GM19397 (cell line): ENCODE data around the gene NUP133.

Experiments used
- ATAC-seq: cut with Tn5 transposase; IDR thresholded peaks from one replicate; pipeline ENCODE4 v1.9.1; 2021; ENCODE audit warnings: mild to moderate bottlenecking, moderate library complexity; ENCODE audit not compliant: unreplicated experiment

NUP133 gene

DNA sequence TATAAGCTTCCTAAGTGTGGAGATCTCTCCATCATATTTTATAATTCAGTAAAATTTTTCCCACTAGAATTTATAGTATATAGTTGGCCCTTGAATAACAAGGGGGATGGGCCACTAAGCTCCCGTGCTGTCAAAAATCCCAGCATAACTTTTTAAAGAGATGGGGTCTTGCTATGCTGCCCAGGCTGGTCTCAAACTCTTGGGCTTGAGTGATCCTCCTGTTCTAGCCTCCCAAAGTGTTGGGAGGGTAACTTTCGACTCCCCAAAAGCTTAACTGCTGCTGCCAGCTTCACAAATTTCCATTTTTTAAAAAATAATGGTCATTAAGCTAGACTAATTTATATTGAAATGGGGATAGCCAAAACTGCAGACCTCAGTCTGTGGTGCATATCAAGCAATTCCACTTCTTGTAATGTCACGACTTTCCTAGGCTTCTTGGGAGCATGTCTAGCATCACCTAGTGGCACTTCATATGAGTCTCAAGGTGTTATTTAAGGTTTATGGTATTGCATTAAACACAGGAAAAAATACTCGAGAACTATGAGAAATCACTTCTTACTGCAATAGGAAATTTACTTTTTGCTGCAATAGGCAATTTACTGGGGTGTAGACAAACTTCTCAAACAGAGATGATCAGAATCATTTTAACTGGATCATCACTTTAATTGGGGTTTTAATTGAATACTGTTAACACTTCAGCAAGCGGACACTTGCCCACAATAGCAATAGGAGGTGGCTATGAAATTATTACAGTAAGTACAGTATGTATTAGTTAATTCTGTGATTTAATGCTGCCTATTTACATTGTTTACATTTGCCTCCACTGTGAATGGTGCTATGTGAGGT, 55.0 kb downstream of the NUP133 start:
- no peak for ATAC-seq

DNA sequence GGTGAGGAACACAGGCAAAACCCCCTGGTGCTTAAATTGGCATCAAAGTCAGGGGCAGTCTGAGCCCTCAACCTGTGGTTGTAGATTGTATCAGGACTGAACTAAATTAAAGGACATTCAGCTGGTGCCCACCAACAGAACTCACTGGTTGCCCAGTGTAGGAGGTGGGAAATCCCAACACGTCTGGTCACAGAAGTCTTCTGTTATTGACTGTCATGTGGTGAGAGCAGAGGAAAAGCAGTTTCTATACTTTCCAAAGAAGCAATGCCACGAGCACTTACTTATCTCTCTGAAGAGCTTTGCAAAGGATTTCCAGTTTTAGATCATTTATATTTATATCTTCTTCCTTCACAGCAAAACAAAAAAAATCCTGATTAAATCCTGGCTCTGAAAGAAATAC, 59.3 kb downstream of the NUP133 start:
- ATAC-seq = no peak

DNA sequence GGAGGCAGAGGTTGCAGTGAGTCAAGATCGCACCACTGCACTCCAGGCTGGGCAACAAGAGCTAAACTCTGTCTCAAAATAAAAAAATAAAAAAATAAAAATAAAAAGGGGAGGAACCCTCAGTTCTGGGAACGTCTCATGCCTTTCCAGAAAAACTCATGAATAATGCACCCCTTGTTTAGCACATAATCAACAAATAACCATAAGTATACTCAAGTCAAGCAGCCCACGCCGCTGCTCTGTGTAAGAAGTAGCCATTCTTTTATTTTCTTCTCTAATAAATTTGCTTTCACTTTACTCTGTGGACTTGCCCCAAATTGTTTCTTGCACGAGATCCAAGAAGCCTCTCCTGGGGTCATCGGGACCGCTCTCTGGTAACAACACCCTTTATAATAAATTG, 59.8 kb downstream of the NUP133 start:
- ATAC-seq = no peak

DNA sequence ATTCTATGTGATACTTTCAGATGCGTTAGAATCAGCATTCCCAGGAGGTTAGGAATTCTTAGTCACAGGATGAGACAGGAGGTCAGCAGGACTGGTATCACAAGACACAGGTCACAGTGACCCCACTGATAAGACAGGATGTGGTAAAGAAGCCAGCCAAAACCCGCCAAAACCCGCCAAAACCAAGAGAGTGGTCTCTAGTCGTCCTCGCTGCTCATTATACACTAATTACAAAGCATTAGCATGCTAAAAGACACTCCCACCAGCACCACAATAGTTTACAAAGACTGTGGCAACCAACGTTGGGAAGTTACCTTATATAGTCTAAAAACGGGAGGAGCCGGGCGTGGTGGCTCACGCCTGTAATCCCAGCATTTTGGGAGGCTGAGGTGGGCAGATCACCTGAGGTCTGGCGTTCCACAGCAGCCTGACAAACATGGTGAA, 60.3 kb downstream of the NUP133 start:
- no peak for ATAC-seq

DNA sequence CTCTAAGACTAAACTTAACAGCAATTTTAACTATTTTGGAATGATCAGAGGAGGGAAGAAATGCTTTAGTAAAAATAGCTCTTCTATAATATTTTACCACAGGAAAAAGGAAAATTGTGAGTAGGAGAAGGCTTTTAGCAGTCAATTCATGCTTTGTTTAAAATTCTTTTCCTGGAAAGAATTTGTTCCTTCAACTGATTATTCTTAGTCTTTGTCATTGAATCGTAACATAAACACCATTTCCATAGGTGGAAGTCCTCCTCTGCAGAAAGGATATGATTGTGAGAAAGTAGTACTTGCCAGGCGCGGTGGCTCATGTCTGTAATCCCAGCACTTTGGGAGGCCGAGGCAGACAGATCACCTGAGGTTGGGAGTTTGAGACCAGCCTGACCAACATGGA, 62.3 kb downstream of the NUP133 start:
- ATAC-seq = no peak

DNA sequence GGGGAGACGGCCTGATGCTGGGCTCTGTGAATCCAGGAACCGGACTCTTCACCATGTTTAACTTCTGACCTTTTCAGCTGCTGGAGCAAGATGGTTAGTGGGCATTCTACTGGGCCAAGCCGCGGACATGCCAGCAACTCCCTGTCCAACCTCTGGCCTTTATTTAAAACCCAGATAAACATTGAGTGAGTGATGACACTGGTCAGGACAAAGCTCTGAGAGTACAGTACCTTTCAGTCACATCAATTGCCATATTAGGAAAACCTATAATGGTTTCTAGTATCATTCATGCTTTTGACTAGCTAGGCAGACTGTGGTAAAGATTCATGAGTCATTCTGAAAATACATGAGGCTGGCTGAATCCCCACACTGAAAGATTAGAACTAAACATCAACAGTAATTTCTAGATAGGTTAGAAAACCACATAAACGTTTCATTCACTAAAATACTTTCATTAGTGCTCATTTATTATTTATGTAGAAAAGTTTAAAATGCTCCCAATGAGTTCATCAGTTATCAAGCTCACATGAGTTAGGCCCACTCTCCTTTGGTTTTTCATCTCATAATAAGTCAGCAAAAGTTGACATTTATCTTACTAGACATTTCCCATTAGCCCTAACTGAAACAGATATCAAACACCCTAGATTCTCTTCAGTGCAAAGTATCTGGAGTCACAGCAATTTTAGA, 67.1 kb downstream of the NUP133 start:
- peak; percentile 87 for ATAC-seq

DNA sequence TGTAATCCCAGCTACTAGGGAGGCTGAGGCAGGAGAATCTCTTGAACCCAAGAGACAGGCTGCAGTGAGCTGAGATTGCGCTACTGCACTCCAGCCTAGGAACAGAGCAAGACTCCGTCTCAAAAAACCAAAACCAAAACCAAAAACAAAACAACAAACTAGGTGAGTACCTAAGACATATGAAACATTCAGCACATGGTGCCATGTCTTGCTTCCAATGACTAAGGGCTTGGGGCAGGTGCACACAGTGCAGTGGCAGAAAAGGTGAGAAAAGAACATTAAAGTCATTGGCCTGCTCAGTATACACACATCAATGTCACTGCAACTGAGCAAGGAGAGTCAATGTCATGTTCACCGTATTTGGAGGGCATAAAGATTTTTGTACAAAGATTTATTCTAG, 70.1 kb downstream of the NUP133 start:
- ATAC-seq = no peak

DNA sequence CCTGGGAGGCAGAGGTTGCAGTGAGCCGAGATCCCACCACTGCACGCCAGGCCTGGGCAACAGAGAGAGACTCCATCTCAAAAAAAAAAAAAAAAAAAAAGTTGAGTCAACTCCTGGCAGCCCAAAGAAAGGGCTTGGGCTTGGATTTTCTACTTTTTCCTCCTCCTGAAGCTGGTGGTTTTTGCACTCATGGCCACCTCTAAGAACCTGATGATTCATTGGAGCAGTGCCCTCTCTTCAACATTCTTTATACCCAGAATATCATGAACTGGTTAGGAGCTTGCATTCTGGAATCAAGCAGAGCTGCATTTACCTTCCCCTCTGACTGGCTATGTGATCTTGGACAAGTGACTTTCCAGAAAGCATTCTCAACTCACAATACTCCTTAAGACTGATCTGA, 70.7 kb downstream of the NUP133 start:
- no peak for ATAC-seq

DNA sequence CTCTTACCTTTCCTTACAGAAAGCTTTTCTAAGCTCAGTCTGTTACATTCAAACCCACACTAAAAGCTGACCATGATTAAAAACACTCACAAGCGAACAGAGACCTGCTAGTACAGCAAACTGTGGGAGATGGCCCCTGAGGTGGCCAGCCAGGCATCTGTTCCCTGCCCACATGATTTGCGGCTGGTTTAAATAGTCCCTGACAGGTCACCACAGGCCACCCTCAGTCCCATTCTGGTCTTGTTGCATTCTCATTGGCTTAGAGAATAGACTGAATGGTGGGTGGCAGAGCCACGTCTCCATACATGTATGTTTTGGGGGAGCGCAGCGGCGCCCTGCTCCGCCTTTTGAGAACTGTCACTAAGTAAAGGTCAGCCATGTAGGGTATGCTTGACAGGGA, 71.9 kb downstream of the NUP133 start:
- ATAC-seq = no peak

DNA sequence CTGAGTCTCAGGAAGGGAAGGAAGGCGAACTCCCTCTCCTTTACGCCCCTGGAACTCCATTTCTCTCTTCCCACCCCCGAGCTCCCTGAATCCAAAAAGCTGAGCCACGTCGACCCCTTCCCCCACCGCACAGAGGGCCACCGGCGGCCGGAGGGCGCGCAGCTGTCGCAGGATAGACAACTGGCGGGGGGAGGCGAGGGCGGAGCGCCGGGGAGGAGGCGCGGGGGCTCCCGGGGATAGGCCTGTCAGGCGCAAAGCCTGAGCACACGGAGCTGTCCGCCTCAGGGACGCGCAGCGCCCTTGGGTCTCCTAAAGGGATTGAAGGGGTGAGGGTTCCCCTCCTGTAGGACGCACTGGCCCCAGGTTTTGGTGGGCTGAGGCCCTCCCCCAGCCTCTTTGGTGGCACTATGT, 73.5 kb downstream of the NUP133 start:
- ATAC-seq = no peak

DNA sequence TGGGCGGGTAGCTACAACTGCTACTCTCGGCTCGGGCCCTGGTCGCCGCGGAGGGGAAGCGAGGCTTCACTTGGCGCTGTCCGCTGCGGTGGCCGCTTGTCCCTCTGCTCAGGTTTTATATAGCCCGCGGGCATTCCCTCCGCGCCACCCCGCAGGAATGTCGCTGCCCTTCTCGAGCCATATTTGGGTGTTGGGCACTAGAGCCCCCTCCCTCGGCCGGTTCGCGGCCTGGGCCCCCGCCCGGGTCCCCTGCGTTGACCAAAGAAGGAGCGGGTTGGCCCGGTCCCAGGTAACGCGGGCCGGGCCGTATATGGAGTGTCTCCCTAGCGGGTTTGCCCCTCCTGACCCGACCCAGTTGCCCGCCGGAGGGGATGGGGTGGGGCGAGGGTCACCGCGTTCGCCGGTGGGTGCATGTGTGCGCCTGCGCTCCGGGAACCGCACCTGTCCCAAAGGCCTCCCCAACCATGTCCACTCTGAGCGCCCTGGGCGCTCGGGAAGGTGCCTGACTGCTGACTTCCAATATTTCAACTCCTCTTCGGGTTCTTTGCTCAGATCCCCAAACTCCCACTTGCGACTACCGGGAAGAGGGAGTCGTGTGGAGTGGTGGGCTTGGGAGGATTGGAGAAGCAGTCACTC, 74.0 kb downstream of the NUP133 start, which contains the start of gene ACTA1:
Gene ACTA1 (minus strand): TSS at position 90 of the 636 bp plus-strand sequence. CDS start 979 bp downstream, outside the sequence.
- no peak for ATAC-seq

DNA sequence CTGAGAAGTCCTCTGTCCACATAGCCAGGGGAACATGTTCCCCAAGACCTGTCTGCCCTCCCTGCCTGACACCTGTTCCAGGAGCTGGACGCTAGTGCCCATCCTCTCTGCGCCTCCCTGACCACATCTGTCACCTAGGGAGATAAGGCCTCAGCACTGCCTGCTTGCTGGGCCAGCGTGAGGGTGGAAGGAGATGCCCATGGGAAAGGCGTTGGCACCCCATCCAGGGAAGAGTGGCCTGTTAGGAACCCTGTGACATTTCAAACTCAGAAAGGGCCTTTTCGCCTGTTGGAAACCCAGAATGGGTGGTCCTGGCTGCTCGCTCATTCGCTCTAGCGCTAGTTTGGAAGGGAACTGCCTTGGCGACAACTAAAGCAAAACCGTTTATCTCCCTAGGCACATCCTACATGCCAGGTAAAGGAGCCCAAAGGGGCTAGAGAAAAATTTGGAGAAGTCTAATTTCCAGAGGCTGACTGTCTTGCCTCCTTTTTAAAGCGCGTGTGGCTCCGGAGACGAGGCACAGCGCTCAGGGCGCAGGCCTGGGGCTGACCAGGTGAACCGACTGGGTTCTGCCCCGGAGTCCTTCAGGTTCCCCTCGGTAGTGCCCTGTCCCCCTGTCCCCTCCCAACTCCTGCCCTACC, 74.7 kb downstream of the NUP133 start:
- no peak for ATAC-seq

DNA sequence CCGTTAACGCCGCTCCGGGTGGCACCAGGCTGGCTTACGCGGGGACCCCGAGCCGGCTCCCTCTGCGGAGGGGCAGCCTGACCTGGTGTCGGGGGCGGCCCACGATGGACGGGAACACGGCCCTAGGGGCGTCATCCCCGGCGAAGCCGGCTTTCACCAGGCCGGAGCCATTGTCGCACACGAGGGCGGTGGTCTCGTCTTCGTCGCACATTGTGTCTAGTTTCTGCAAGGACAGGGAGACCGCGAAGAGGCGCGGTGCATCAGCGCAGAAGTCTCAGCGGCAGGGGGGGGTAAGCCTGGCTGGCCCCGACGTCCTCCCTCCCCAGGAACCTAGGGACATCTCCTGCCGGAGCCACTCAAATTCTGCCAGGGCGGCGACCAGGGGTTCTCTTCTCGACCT, 75.2 kb downstream of the NUP133 start:
- no peak for ATAC-seq

DNA sequence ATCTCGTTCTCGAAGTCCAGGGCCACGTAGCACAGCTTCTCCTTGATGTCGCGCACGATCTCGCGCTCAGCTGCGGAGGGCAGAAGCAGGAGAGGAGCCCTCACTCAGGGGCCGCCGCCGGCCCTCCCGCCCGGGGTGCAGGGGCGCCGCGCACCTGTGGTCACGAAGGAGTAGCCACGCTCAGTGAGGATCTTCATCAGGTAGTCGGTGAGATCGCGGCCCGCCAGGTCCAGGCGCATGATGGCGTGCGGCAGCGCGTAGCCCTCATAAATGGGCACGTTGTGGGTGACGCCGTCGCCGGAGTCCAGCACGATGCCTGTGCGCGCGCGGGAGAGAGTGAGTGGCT, 76.1 kb downstream of the NUP133 start:
- ATAC-seq = no peak

DNA sequence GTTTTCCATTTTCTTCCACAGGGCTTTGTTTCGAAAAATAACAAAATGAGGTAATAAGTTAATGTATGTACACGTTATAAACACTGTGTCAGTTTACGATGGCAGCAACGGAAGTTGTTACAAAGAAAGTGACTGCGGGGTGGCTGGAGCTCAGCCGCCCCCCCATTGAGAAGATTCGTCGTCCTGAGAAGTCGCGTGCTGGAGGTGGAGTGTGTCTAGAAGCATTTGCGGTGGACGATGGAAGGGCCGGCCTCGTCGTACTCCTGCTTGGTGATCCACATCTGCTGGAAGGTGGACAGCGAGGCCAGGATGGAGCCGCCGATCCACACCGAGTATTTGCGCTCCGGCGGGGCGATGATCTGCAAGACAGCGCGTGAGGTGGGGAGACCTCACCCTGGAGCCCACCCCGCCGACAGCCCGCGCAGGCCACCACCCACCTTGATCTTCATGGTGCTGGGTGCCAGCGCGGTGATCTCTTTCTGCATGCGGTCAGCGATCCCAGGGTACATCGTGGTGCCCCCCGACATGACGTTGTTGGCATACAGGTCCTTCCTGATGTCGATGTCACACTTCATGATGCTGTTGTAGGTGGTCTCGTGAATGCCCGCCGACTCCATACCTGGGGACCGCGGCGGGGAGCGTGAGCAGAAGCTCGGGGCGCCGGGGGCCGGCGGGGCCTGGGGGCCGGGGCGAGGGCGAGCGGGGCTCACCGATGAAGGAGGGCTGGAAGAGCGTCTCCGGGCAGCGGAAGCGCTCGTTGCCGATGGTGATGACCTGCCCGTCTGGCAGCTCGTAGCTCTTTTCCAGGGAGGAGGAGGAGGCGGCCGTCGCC, 76.6 kb downstream of the NUP133 start:
- no peak for ATAC-seq

DNA sequence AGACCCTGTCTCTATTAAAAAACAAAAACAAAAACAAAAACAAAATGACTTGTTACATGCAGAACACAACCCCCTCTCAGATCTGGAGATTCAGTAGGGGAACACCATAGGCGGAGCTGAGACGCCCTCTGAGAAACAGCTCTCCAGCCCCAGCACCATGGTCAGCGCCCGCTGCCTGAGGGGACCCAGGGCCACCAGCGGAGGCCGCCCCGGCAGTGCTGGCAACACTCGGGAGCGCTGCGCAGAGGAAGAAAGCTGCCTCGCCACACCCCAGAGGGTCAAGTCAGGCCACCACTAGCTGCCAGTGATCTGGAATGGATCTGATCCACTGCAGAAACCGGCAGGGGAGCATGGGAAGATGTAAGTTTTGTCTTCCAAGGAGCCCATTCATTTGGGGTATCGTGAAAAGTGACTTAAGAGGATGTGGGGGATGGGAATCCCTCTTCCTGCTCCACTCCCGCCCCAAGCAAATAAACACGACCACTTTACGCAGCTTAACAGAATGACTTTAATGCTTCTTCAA, 77.3 kb downstream of the NUP133 start:
- ATAC-seq = no peak

DNA sequence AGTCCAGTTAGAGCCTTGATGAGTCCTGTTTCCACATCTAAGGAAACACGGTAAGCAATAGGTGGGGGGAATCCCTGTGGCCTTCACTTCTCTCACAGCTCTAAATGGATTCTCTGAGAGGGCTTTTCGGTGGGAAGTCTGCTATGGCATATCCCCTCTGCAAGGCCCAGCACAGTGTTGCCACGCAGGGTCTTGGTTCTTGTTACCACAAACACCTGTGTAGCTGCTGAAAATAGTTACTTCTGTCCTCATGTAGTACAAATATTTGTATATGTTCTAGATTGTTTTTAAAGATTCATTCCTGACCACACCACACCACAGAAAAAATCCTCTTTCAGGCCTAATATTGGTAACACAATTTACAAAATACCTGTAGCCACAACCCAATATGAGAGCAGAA, 79.9 kb downstream of the NUP133 start:
- ATAC-seq = no peak

DNA sequence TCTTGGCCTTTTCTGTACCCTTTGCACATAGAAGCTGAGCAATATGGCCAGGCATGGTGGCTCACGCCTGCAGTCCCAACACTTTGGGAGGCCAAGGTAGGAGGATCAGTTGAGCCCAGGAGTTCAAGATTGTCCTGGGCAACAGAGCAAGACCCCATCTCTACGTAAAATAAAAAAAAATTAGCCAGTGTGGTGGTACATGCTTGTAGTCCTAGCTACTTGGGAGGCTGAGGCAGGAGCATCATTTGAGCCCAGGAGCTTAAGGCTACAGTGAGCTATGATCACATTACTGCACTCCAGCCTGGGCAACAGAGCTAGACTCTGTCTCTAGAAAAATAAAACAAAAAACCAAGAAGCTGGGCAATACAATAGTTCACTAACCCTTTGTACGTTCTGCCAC, 80.6 kb downstream of the NUP133 start:
- no peak for ATAC-seq

DNA sequence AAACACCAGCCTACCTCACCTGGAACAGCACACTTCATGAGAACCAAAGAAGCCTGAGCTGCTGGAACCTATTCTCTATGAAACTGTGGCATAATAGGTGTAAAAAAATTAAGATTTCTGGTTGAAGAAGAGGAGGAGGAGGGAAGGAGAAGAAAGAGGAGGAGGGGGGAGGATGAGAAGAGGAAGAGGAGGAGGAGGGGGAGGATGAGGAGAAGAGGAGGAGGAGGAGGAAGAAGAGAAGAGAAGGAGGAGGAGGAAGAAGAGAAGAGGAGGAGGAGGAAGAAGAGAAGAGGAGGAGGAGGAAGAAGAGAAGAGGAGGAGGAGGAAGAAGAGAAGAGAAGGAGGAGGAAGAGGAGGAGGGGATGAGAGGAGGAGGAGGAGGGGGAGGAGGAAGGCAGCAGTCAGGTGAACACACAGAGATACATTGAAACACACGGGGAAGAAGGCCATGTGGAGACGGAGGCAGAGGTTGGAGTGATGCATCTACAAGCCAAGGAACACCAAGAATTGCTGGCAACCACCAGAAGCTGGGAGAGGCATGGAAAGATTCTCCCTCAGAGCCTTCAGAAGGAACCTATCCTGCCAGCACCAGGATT, 82.5 kb downstream of the NUP133 start:
- no peak for ATAC-seq

DNA sequence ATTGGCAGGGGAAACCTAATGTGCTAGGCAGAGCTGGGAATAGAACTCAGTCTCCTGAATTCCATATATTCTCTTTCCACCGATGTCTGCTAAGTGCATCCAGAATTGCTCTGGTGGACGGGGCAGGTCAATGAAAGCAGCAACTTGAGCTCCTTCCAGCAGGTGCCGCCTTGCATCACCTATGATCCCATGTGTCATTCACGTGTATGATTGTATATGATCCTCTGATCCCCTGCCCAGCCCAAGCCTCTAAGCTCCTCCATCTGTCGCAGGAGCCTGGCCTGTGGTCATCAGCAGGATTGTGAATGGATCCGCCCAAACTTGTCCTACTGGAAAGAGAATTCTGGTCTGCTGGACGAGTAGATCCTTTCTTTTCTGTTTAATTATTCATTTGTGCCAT, 87.4 kb downstream of the NUP133 start:
- ATAC-seq = no peak
